KBM-7 (cell line): ENCODE data around the gene ACACA.

ENCODE experiments used
- DNase-seq: peaks from one replicate; pipeline ENCODE4 v3.0.0-alpha.2; 2015
- in situ Hi-C: fragments of 300-500 bp; cut with MboI; formaldehyde crosslinking; loops from 2 replicates; pipeline ENCODE4 v1.14.3; 2020; ENCODE audit warnings: low sequenced_read_pairs, low pct_unique_long_range_greater_than_20kb, mixed read lengths

Gene ACACA

DNA sequence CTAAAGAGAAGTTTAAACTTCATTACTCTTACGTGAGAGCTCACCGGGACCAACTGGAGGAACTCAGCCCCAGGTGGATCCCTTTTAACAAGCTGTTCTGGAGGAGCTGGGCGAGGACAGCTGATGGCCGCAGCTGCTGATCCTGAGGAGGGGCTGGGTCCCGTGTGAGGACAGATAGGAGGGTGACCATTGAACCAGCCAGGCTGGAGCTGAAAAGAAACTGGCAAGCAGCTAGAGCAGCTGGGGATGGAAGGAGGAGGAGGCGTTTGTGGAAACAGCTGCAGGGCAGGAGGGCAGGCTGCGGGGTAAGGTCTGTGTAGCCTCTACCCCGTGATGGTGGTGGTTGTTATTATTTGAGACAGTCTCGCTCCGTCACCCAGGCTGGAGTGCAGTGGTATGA is 338.4 kb downstream of the ACACA start:
- in situ Hi-C loops, result loop anchor here (25.0 kb wide), 1 partner anchor 456 kb away; the partner anchor contains the start of gene MRM1
- DNase-seq, result no peak

- DNase-seq, result no peak
Observed at GRCh38 chr17:37067555-37068111, 339.0 kb downstream of the ACACA start.

GRCh38 chr17:37066322-37067255 is 340.0 kb downstream of the ACACA start:
- DNase-seq, result no peak
- in situ Hi-C loops, result loop anchor here (25.0 kb wide), 1 partner anchor 454 kb away; the partner anchor contains the start of gene MRM1

More at GRCh38 chr17:37067555-37068111, 339.0 kb downstream of the ACACA start:
- in situ Hi-C loops, result loop anchor here (25.0 kb wide), 1 partner anchor 455 kb away; the partner anchor contains the start of gene MRM1

DNA sequence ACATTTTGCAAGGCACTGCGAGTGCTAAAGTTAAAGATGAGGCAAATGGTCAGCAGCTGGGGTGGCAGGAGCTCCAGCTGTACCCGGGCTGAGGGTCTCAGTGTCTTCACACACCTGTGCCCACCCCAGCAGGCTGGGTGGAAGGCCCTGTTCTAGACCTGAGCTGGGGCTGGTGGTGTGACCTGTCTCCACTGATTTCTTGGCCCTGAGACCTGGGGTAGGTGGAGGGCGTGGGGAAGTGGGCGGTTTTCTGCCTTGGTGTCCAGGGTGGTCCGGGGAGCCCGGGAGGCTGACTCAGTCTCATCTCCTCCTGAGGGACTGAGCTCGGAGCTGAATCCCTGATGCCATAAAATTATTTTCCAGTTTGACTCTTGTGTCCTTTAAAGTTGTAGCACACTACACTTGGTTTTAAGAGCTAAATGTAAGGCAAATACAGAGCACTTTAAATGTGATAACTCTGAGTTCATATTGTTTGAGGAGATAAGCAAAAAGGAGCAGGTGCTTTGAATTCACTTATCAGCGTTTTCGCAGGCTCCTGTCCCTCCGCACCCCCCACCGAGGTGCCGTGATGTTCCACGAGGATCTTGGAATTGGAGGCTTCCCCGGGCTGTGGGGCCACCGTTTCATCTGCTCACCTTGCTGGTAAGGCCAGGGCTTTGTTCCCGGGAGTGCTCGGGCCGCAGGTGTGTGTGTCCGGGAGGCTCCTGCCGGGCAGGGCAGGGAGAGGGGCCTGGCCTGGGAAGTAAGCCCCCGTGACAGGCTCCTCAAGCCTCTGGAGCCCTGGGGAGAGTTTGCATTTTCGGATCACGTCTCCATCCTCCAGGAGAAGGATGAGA is 340.9 kb downstream of the ACACA start:
- in situ Hi-C loops, result loop anchor here (25.0 kb wide), 1 partner anchor 453 kb away; the partner anchor contains the start of gene MRM1

DNA sequence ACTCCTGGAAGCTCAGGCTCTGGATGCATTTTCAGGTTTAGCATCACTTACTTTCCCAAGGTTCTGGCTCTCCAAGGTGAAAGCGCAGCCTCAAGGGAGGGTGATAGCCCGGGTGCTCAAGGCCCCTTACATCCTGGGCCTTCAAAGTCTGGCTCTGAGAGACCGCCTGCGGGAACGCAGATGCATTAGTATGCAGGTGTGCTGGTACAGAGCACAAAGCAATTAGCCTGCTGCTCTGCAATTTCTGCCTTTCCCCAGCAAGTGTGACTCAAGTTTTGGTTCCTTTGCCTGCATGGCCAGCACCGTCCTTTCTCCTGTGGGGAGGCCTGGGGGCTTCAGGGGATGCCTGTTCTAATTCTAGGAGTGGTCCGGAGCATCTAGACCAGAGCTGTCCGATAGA is 341.7 kb downstream of the ACACA start:
- in situ Hi-C loops, result loop anchor here (25.0 kb wide), 1 partner anchor 453 kb away; the partner anchor contains the start of gene MRM1
- no peak for DNase-seq

More for the DNA sequence above, 340.9 kb downstream of the ACACA start:
- DNase-seq, result no peak

DNA sequence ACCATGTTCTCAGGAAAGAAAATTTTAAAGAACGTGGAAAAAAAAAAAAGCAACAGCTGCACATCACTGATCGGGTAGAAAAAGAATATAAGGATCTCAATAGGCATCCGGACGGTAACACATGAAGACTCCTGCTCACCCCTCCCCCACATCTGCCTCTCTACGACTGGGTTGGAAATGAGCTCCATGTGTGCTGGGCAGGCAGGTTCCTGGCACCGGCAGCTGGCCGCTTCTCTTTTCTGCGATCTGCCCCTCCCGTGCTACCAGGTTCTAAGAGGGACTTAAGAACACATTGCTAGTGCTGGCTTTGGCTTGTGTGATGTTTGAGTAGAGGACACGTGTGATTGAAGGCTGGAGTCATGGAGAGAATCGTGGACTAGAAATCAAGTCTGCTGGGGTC is 342.4 kb downstream of the ACACA start:
- in situ Hi-C loops, result loop anchor here (25.0 kb wide), 1 partner anchor 452 kb away; the partner anchor contains the start of gene MRM1
- no peak for DNase-seq

DNA sequence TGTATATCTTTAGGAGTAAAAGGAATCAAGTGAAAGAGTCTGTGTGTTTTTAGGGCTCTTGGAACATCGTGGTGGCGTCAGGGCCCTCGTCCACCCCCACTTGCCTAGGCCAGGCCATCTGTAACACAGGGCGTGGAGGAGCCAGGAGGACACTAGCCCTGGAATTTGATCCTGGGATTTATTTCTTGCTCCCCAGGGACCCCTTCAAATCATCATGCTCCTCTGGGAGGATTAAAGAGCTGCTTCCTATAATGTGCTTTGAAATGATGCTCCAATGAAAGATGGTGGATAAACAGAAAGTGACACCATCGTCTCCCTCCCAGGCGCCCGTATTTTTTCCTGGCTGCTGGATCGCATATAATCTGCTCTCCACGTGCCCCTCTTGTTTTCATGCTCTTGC is 344.6 kb downstream of the ACACA start:
- in situ Hi-C loops, result loop anchor here (25.0 kb wide), 1 partner anchor 450 kb away; the partner anchor contains the start of gene MRM1
- no peak for DNase-seq

DNA sequence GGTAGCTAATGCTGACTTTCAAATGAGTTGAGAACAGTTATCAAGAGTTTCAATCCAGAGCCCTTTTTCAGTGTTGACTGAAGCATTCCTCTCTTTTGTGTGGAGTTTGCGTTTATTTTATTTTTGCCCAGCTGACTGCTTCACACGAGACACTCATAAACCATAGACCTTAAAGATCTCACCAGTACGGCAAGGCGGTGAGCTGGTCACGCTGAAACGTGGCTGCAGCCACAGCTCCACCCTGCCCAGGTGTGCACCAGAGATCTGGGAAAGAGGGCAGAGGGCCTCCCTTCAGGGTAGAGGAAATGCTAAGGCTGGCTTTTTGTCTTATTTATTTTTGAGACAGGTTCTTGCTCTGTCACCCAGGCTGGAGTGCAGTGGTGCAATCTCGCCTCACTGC is 345.7 kb downstream of the ACACA start:
- in situ Hi-C loops, result loop anchor here (25.0 kb wide), 1 partner anchor 449 kb away; the partner anchor contains the start of gene MRM1
- DNase-seq, result no peak

GRCh38 chr17:37060094-37060493 is 346.5 kb downstream of the ACACA start:
- in situ Hi-C loops, result loop anchor here (25.0 kb wide), 1 partner anchor 448 kb away; the partner anchor contains the start of gene MRM1
- DNase-seq, result no peak

DNA sequence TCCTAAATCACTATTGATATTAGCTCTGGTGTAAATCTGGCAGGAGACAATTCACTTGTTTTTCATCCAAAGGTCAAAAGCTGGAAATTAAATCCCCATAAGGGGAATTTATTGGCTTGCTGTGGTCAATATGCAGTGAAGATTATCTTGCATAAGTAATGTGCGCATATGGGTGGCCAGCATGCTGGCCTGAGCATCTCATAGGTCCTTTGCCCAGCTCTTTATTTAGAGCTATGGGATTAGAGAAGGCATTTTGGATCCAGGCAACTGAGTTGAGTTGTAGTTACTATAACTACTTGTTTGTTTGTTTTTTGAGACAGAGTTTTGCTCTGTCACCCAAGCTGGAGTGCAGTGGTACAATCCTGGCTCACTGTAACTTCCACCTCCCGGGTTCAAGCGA is 347.1 kb downstream of the ACACA start:
- DNase-seq, result no peak
- in situ Hi-C loops, result loop anchor here (25.0 kb wide), 1 partner anchor 447 kb away; the partner anchor contains the start of gene MRM1

GRCh38 chr17:37056622-37057021 is 350.0 kb downstream of the ACACA start:
- DNase-seq, result no peak
- in situ Hi-C loops, result loop anchor here (25.0 kb wide), 1 partner anchor 444 kb away; the partner anchor contains the start of gene MRM1

GRCh38 chr17:37054894-37055293 is 351.7 kb downstream of the ACACA start:
- in situ Hi-C loops, result loop anchor here (25.0 kb wide), 1 partner anchor 443 kb away; the partner anchor contains the start of gene MRM1
- DNase-seq, result no peak

GRCh38 chr17:37052450-37052849 is 354.2 kb downstream of the ACACA start:
- DNase-seq, result no peak
- in situ Hi-C loops, result loop anchor here (25.0 kb wide), 1 partner anchor 440 kb away; the partner anchor contains the start of gene MRM1

DNA sequence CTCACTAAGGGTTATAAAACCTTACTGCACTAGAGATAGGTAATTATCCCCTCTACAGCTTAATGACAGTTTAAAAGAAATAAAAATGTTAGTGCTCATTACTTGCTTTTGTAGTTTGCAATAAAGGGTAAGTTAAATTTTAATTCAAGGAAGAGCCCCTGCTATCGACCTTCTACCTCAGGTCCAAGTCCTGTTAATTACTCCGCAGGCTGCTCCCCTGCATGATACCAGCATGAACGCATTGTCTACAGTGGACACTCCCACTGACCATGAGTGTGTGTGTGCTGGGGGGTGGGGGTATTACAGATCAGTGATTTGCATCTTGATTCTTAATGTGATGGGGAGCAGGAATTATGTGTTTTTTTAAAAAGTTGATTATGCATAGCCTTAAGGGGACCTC is 354.8 kb downstream of the ACACA start:
- no peak for DNase-seq
- in situ Hi-C loops, result loop anchor here (25.0 kb wide), 1 partner anchor 440 kb away; the partner anchor contains the start of gene MRM1

DNA sequence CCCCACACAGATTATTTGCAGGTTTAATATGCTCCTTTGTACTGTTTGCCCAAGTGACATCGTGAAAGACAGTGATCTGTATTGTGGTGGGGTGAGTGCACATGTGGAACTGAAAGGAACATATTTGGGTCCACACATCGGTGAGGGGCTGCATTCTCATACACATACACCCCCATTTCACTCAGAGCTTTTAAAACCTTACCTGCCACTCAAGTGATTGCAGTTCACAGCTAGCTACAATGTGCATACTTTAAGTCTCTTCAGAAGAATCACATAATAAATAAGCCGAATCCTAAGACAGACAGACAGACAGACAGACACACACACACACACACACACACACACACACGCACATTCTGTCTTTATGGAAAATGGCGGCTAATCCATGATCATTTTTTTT is 355.3 kb downstream of the ACACA start:
- in situ Hi-C loops, result loop anchor here (25.0 kb wide), 1 partner anchor 439 kb away; the partner anchor contains the start of gene MRM1
- DNase-seq, result no peak

DNA sequence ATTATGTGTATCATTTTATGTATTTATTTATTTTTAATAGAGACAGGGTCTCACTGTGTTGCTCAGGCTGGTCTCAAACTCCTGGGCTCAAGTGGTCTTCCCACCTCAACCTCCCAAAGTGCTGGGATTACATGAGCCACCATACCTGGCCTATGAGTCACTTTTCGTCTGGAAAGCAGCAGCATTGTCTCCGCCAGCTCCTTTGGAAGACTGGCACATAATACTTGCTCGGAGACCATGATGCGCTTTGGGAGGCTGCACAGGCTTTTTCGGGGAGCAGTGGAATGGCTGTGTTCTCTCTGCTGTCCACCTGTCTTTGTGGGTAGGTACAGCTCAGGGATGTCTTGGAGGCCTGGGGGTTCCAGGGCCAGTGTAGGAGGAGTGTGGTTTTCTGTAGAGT is 355.7 kb downstream of the ACACA start:
- in situ Hi-C loops, result loop anchor here (25.0 kb wide), 1 partner anchor 439 kb away; the partner anchor contains the start of gene MRM1
- DNase-seq, result no peak

DNA sequence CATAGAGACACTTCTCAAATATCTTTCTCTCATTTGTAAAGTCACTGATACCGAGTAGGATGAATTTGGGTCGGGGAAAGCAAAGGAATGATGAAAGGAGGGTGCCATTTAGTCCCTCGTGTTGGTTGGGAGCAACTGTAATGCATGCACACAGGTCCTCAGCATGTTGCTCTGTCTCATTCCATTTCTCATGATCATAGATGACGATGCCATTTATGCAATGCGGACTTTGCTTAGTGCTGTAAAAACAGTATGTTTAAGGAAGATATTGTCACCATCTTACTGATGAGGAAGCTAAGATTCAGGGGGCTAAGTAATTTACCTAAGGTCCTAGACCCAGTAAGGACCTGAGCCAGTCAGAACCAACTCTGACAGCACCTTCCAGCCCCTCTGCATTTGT is 357.8 kb downstream of the ACACA start:
- in situ Hi-C loops, result no loop called here
- DNase-seq, result no peak

- in situ Hi-C loops, result no loop called here
- DNase-seq, result peak; percentile 87
Observed at GRCh38 chr17:37047631-37048104, 359.0 kb downstream of the ACACA start.
